CD14-positive monocyte (primary cell): Measurements from ENCODE around the gene B3GLCT. TPM values are rescaled to one million over a fixed set of nuclear protein-coding genes. Genes with fewer than 3 reads are reported as not detected.

Experiments
- DNase-seq, 3 donors: peaks; one replicate each; pipeline ENCODE4 v3.0.0-alpha.2; 2011 to 2022
- H2AFZ ChIP-seq: 2 replicates; pipeline ENCODE4 v1.6.0; 2012; ENCODE audit warnings: mild to moderate bottlenecking, low read depth, low read length, inconsistent platforms; ENCODE audit not compliant: insufficient read depth, poor library complexity, severe bottlenecking
- H3K27ac ChIP-seq, 2 donors: 1 replicate in 1 of 2; 2 replicates in 1 of 2; pipeline ENCODE4 v1.5.1; 2012 to 2013; ENCODE audit warnings: low read length in 2 of 2, control low read depth in 1 of 2, inconsistent platforms in 1 of 2, low read depth in 1 of 2, mild to moderate bottlenecking in 1 of 2
- H3K27me3 ChIP-seq, 2 donors: one replicate each; pipeline versions ENCODE4 v1.6.0 to v1.6.1; 2011 to 2013; ENCODE audit warnings: low read length in 2 of 2; ENCODE audit not compliant: control insufficient read depth in 2 of 2, insufficient read depth in 2 of 2
- H3K36me3 ChIP-seq, 2 donors: replicated peaks in 1 of 2; 1 replicate in 1 of 2; 2 replicates in 1 of 2; pipeline versions ENCODE4 v1.5.1 to v1.6.1; 2012 to 2013; ENCODE audit warnings: low read length in 2 of 2, control low read depth in 1 of 2, inconsistent platforms in 1 of 2, mild to moderate bottlenecking in 1 of 2; ENCODE audit not compliant: insufficient read depth in 2 of 2, control insufficient read depth in 1 of 2
- H3K4me1 ChIP-seq, 2 donors: 1 replicate in 1 of 2; 2 replicates in 1 of 2; pipeline versions ENCODE4 v1.5.1 to v1.6.1; 2012 to 2013; ENCODE audit warnings: low read length in 2 of 2, control low read depth in 1 of 2, inconsistent platforms in 1 of 2, mild to moderate bottlenecking in 1 of 2, moderate library complexity in 1 of 2; ENCODE audit not compliant: insufficient read depth in 2 of 2, control insufficient read depth in 1 of 2
- H3K4me2 ChIP-seq: replicated peaks from 2 replicates; pipeline ENCODE3; 2012; ENCODE audit warnings: low read length, moderate library complexity, mild to moderate bottlenecking; ENCODE audit not compliant: poor library complexity, severe bottlenecking; ENCODE audit errors: extremely low read depth
- H3K4me3 ChIP-seq, 3 experiments: fragments of 200-600 bp in 1 of 3; sonication (generic) in 1 of 3; replicated peaks in 1 of 3; 1 replicate in 2 of 3; 2 replicates in 1 of 3; pipeline ENCODE4 v1.5.1; 2011 to 2013; ENCODE audit warnings: low read length in 3 of 3, mild to moderate bottlenecking in 3 of 3, control low read depth in 2 of 3, low read depth in 2 of 3, inconsistent platforms in 1 of 3, moderate library complexity in 1 of 3
- H3K79me2 ChIP-seq: 2 replicates; pipeline ENCODE4 v1.6.0; 2012; ENCODE audit warnings: mild to moderate bottlenecking, control low read depth, inconsistent platforms, low read length, moderate library complexity; ENCODE audit not compliant: insufficient read depth
- H3K9ac ChIP-seq: 2 replicates; pipeline ENCODE4 v1.6.0; 2017; ENCODE audit warnings: low read length, mild to moderate bottlenecking; ENCODE audit not compliant: insufficient read depth, poor library complexity, severe bottlenecking
- H3K9me3 ChIP-seq, 2 donors: replicated peaks in 1 of 2; 1 replicate in 1 of 2; 2 replicates in 1 of 2; pipeline versions ENCODE4 v1.5.1 to v1.6.1; 2012 to 2013; ENCODE audit warnings: low read length in 2 of 2, control low read depth in 1 of 2; ENCODE audit not compliant: control insufficient read depth in 1 of 2, insufficient read depth in 1 of 2
- H4K20me1 ChIP-seq: 2 replicates; pipeline ENCODE4 v1.6.0; 2012; ENCODE audit warnings: mild to moderate bottlenecking, low read length, control low read depth, moderate library complexity; ENCODE audit not compliant: insufficient read depth
- H3K27ac Mint-ChIP-seq, 7 donors: one replicate each; pipeline ENCODE4 v1.8.0; 2020; ENCODE audit warnings: mild to moderate bottlenecking in 7 of 7, mixed read lengths in 7 of 7, moderate library complexity in 6 of 7, inconsistent platforms in 2 of 7
- H3K27me3 Mint-ChIP-seq, 3 donors: one replicate each; pipeline ENCODE4 v1.8.0; 2021 to 2022; ENCODE audit warnings: low read depth in 3 of 3, mild to moderate bottlenecking in 3 of 3, mixed read lengths in 3 of 3, moderate library complexity in 3 of 3, inconsistent platforms in 1 of 3
- H3K36me3 Mint-ChIP-seq, 2 donors: one replicate each; pipeline ENCODE4 v1.8.0; 2020; ENCODE audit warnings: mixed read lengths in 2 of 2, inconsistent platforms in 1 of 2, mild to moderate bottlenecking in 1 of 2
- H3K4me1 Mint-ChIP-seq: one replicate; pipeline ENCODE4 v1.8.0; 2020; ENCODE audit warnings: mild to moderate bottlenecking, mixed read lengths
- H3K4me3 Mint-ChIP-seq, 2 donors: one replicate each; pipeline ENCODE4 v1.8.0; 2020; ENCODE audit warnings: mild to moderate bottlenecking in 2 of 2, mixed read lengths in 2 of 2, moderate library complexity in 1 of 2
- H3K9me3 Mint-ChIP-seq, 7 donors: one replicate each; pipeline ENCODE4 v1.8.0; 2020 to 2022; ENCODE audit warnings: mixed read lengths in 7 of 7, mild to moderate bottlenecking in 6 of 7, moderate library complexity in 6 of 7, inconsistent platforms in 2 of 7
- WGBS: methylation state at CpG from one replicate; pipeline ENCODE4 v1.1.5; 2013; ENCODE audit warnings: missing lambda C conversion rate; ENCODE audit not compliant: insufficient coverage; 5-methylcytosine and 5-hydroxymethylcytosine counted together
- intact Hi-C, 2 donors: fragments of 100-400 bp; cut with micrococcal nuclease; formaldehyde crosslinking; loops; one replicate each; pipeline versions ENCODE4 v1.15.0 to v1.15.1; 2023
- polyA plus RNA-seq, 3 donors: library from polyadenylated mRNA; depleted of rRNA in 1 of 3; unstranded in 2 of 3; stranded (reverse) in 1 of 3; fragments of 300-500 nt in 2 of 3; fragments of >200 nt in 1 of 3; fragmentation: Illumina TruSeq in 2 of 3; gene quantifications; 1 replicate in 2 of 3; 2 replicates in 1 of 3; pipeline ENCODE4 v1.2.3, GENCODE V29; 2012 to 2021
- TF ChIP-seq, protein P1 (sequence below): fragments of 200-600 bp; IDR thresholded peaks from one replicate; pipeline ENCODE4 v1.8.0; 2022; ENCODE audit warnings: antibody characterized with exemption, mild to moderate bottlenecking

The B3GLCT gene
- polyA plus RNA-seq, 3 donors: 0.63 to 2.0 (median 2.0) TPM

- Histone ChIP-seq H3K79me2 (no peaks in the 10 kb centered on the region), H3K4me1 (no peaks in the 10 kb centered on the region), H3K36me3 (no peaks in the 10 kb centered on the region), H3K4me3 (no peak overlapping the region), H2AFZ (no peak overlapping the region), H3K27me3 (no peaks in the 10 kb centered on the region), H3K9me3 (peaks cover 8 to 22% of the 10 kb centered on the region in 2 donors), H3K9ac (no peak overlapping the region), H3K4me2 (no peak overlapping the region), H3K27ac (no peak overlapping the region), H4K20me1 (no peaks in the 10 kb centered on the region)
- intact Hi-C loops: no loop called here
- no peaks in the 10 kb centered on the region for H3K36me3 Mint-ChIP-seq
- H3K27ac Mint-ChIP-seq: no peak overlapping the region
- WGBS: no CpG with 5 or more reads among the region's 1 CpG
- peaks cover 0 to 2% (median 1%) of the 10 kb centered on the region in 3 donors for H3K27me3 Mint-ChIP-seq
- no peak overlapping the region for H3K4me3 Mint-ChIP-seq
- peaks cover 4 to 34% (median 13%) of the 10 kb centered on the region in 7 donors for H3K9me3 Mint-ChIP-seq
- TF ChIP-seq, protein P1, sequence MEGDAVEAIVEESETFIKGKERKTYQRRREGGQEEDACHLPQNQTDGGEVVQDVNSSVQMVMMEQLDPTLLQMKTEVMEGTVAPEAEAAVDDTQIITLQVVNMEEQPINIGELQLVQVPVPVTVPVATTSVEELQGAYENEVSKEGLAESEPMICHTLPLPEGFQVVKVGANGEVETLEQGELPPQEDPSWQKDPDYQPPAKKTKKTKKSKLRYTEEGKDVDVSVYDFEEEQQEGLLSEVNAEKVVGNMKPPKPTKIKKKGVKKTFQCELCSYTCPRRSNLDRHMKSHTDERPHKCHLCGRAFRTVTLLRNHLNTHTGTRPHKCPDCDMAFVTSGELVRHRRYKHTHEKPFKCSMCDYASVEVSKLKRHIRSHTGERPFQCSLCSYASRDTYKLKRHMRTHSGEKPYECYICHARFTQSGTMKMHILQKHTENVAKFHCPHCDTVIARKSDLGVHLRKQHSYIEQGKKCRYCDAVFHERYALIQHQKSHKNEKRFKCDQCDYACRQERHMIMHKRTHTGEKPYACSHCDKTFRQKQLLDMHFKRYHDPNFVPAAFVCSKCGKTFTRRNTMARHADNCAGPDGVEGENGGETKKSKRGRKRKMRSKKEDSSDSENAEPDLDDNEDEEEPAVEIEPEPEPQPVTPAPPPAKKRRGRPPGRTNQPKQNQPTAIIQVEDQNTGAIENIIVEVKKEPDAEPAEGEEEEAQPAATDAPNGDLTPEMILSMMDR: no peak
- DNase-seq: no peak
- H3K4me1 Mint-ChIP-seq: no peaks in the 10 kb centered on the region
These were observed 161.9 kb downstream of the B3GLCT start for GRCh38 chr13:31361673-31362072.

- H4K20me1 ChIP-seq: no peaks in the 10 kb centered on the region
These were observed 165.9 kb downstream of the B3GLCT start for GRCh38 chr13:31365630-31366029.

More at GRCh38 chr13:31365630-31366029, 165.9 kb downstream of the B3GLCT start:
- no peaks in the 10 kb centered on the region for H3K36me3 ChIP-seq
- no peaks in the 10 kb centered on the region for H3K79me2 ChIP-seq
- H3K4me2 ChIP-seq: no peak overlapping the region
- no peaks in the 10 kb centered on the region for H3K27me3 ChIP-seq
- H2AFZ ChIP-seq: no peak overlapping the region
- Mint-ChIP-seq H3K36me3 (no peaks in the 10 kb centered on the region), H3K4me3 (no peak overlapping the region), H3K4me1 (no peaks in the 10 kb centered on the region), H3K27ac (no peak overlapping the region), H3K9me3 (peaks cover 9 to 32% (median 15%) of the 10 kb centered on the region in 7 donors), H3K27me3 (peaks cover 1 to 2% (median 2%) of the 10 kb centered on the region in 3 donors)
- WGBS: no CpG with 5 or more reads among the region's 4 CpGs
- no peaks in the 10 kb centered on the region for H3K4me1 ChIP-seq
- intact Hi-C loops: no loop called here
- TF ChIP-seq, protein P1: no peak
- no peak overlapping the region for H3K27ac ChIP-seq
- DNase-seq: no peak
- H3K4me3 ChIP-seq: no peak overlapping the region
- H3K9me3 ChIP-seq: peaks cover 11 to 34% of the 10 kb centered on the region in 2 donors
- H3K9ac ChIP-seq: no peak overlapping the region
